CD4-positive, alpha-beta T cell treated with Interleukin-17A for 1 hour (primary cell): ENCODE measurements around the gene TIGD1.
A peak's percentile ranks its signal among the peaks of the same experiment; 100 is the strongest.
"Not testable (repeated sequence)": the region's sequence is repeated elsewhere in the genome, so short reads cannot be mapped to it uniquely, and the experiment has no call there.

Source experiments
- DNase-seq: peaks from one replicate; pipeline ENCODE4 v3.0.0-alpha.2; 2020

TIGD1 gene

GRCh38 chr2:232550354-232551249 lies at the start of gene TIGD1, which contains the start of gene EIF4E2:
TIGD1 (minus strand) TSS chr2:232550557; CDS start chr2:232549882, 675 bp downstream.
EIF4E2 (plus strand) TSS chr2:232550689; CDS start chr2:232550725, 36 bp downstream.
- DNase-seq: peak; percentile 91

- DNase-seq: no peak
Measured at GRCh38 chr2:232598293-232598692, 47.9 kb upstream of the TIGD1 start.

- DNase-seq: no peak
Measured at GRCh38 chr2:232597362-232598079, 47.2 kb upstream of the TIGD1 start.

- no peak for DNase-seq
Measured at GRCh38 chr2:232593982-232594381, 43.6 kb upstream of the TIGD1 start.

GRCh38 chr2:232592772-232593395 lies 42.5 kb upstream of the TIGD1 start:
- DNase-seq: no peak

- DNase-seq: no peak
Measured at GRCh38 chr2:232588680-232589585, 38.6 kb upstream of the TIGD1 start.

- DNase-seq: no peak
Measured at GRCh38 chr2:232588031-232588430, 37.7 kb upstream of the TIGD1 start.

- DNase-seq: no peak
Measured at GRCh38 chr2:232587512-232587911, 37.2 kb upstream of the TIGD1 start.

GRCh38 chr2:232586943-232587505 lies 36.7 kb upstream of the TIGD1 start:
- DNase-seq: no peak

- no peak for DNase-seq
Measured at GRCh38 chr2:232584238-232584637, 33.9 kb upstream of the TIGD1 start.

GRCh38 chr2:232581725-232582124 lies 31.4 kb upstream of the TIGD1 start:
- no peak for DNase-seq

- no peak for DNase-seq
Measured at GRCh38 chr2:232580648-232580981, 30.3 kb upstream of the TIGD1 start.

GRCh38 chr2:232578626-232579025 lies 28.3 kb upstream of the TIGD1 start:
- no peak for DNase-seq

- DNase-seq: no peak
Measured at GRCh38 chr2:232577841-232578240, 27.5 kb upstream of the TIGD1 start.

- no peak for DNase-seq
Measured at GRCh38 chr2:232576995-232577394, 26.6 kb upstream of the TIGD1 start.

GRCh38 chr2:232575404-232575746 lies 25.0 kb upstream of the TIGD1 start:
- DNase-seq: no peak

GRCh38 chr2:232574674-232575403 lies 24.5 kb upstream of the TIGD1 start:
- DNase-seq: no peak

- DNase-seq: no peak
Measured at GRCh38 chr2:232573771-232574435, 23.5 kb upstream of the TIGD1 start.

GRCh38 chr2:232573042-232573441 lies 22.7 kb upstream of the TIGD1 start:
- DNase-seq: no peak

- DNase-seq: no peak
Measured at GRCh38 chr2:232571026-232571474, 20.7 kb upstream of the TIGD1 start.

- DNase-seq: not testable (repeated sequence)
Measured at GRCh38 chr2:232570481-232570880, 20.1 kb upstream of the TIGD1 start.
